Stimulated activated CD4-positive, alpha-beta T cell treated with anti-CD3 and anti-CD28 coated beads, TNF-alpha, amount 100 ng/mL, for 48 hours (primary cell): ENCODE data around the gene EIF4EBP3.
"Not testable (repeated sequence)": the region's sequence is repeated elsewhere in the genome, so short reads cannot be mapped to it uniquely, and the experiment has no call there.

Experiments used
- DNase-seq, 3 donors: peaks; one replicate each; pipeline ENCODE4 v3.0.0-alpha.2; 2020; ENCODE audit warnings: low read depth in 3 of 3

The EIF4EBP3 gene

GRCh38 chr5:140576776-140577201, 29.3 kb downstream of the EIF4EBP3 start:
- no peak for DNase-seq

GRCh38 chr5:140579188-140579747, 31.8 kb downstream of the EIF4EBP3 start:
- DNase-seq = not testable (repeated sequence)

DNA sequence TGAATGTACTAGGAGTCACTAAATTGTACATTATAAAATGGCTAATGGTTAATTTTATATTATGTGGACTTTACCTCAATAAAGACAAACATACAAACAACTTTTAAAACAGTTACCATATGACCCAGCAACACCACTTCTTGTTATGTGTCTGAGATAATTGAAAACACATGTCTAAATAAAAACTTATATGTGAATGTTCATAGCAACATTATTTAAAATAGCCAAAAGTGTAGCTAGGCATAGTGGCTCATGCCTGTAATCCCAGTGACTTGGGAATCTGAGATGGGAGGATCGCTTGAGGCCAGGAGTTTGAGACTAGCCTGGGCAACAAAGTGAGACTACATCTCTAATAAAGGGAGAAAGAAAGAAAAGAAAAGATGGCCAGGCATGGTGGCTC, 40.0 kb downstream of the EIF4EBP3 start:
- DNase-seq = no peak

DNA sequence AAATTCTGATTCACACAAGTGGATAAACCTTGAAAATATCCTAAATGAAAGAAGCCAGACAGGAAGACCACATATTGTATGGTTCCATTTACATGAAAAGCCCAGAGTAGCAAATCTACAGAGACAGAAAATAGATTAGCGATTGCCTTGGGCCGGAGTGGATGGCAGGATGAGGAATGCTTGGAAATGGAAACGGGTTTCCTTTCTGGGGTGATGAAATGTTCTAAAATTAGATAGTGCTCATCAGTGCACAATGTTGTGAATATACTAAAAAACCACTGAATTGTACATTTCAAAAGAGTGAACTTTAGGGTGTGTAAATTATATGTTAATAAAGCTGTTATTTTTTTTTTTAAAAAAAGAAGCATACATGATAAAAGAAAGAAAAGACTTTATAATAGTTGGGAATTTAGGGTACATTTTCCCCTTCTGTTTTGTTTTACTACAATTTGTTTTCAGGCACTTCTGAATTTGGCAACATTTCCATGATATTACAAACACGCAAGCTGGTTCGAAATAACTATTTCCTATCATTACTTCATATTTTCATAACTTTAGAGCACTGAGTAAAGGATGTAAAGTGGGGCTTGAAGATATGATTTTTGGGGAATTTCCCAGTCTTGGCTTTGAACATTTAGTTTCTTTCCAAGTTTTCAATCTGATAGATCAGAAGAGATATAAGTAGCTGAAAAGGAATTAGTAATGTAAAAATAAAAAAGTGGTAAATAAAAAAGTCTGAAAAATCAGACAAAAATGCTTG, 41.0 kb downstream of the EIF4EBP3 start:
- no peak for DNase-seq

GRCh38 chr5:140590861-140591260, 43.4 kb downstream of the EIF4EBP3 start:
- DNase-seq = no peak

GRCh38 chr5:140591747-140592372, 44.4 kb downstream of the EIF4EBP3 start:
- DNase-seq = no peak

GRCh38 chr5:140593070-140593469, 45.6 kb downstream of the EIF4EBP3 start:
- not testable (repeated sequence) for DNase-seq

GRCh38 chr5:140594169-140594568, 46.7 kb downstream of the EIF4EBP3 start:
- no peak for DNase-seq

DNA sequence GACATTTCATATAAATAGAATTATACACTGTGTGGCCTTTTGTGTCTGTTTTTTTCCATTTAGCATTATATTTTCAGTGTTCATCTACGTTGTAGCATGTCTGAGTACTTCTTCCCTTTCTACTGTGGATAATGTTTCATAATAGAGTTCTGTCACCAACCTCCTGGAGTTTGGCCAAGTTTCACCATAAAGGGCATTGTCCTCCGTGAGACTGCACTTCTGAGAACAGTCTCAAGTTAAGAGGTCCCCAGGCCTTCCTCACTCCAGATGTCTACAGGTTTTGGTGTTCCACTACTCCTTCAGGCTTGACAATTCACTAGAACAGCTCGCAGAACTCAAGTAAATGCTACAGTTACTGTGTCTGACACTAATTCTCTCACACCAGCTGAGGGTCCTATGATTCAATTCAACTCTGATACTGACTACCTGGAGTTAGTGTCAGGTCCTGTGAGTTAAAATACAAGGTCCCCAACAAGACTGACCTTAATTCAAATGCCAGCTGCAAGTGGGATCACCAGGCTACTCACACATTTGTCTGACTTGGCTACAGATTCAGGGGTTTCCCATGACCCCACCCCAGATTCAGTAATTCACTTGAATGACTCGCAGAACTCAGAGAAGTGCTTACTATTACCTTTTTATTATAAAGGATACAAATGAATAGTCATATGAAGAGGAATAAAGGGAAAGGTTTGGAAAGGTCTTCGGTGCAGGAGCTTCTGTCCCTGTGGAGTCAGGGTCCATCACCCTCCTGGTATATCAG, 48.3 kb downstream of the EIF4EBP3 start:
- no peak for DNase-seq

DNA sequence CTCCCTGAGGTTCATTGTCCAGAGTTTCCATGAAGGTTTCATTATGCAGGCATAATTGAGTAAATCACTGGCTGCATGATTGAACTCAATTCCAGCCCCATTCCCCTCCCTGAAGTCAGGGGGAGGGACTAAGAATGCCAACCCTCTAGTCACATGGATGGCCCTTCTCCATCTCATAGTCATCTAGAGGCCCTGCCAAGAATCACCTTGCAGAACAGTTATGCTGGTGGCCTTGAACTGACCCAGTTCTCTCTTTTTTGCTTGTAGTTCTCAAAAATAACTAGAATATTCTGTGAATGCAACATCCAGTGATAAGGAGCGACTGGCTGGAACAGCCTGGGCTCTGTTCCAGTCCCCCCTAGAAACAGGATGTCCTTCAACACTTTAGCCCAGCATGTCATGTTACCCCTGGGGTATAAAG, 48.9 kb downstream of the EIF4EBP3 start:
- DNase-seq = no peak

- no peak for DNase-seq
Measured at GRCh38 chr5:140598836-140599235, 51.4 kb downstream of the EIF4EBP3 start.
